Measurements from ENCODE around the gene AQP5.

DNA sequence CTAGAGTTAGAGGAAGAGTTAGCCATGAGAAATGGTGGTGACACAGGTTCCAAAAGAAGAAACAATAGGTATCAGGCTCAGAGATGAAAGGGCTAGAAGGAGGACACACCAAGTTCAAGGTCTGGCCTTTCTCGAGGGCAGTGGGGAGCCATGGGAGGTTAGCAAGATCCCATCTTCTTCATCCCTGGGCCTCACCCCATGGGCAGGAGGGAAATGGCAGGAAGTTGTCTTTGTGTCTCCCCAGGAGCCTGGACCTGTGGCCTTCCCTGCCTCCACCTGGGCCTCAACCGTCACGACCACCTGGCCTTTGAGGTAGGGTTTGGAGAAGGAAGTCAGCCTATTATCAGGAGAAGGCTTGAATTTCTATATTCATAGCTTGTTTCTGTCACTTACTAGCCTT is 17.0 kb upstream of the AQP5 start:
- no peak for TF ChIP-seq TCF12 (IDR thresholded peaks at IDR 0.05; ENCODE audit: low read depth)
- TF ChIP-seq CEBPB (IDR thresholded peaks at IDR 0.05): no peak
- TF ChIP-seq EP300 (IDR thresholded peaks at IDR 0.05; ENCODE audit: borderline replicate concordance): no peak
- no peak for TF ChIP-seq YY1 (IDR thresholded peaks at IDR 0.05; ENCODE audit: low read depth)
- no peak for TF ChIP-seq TAF1 (IDR thresholded peaks at IDR 0.05; ENCODE audit: low read depth)
- TF ChIP-seq ZBTB7A (IDR thresholded peaks at IDR 0.05; ENCODE audit: low read depth): no peak
- TF ChIP-seq, protein P1, sequence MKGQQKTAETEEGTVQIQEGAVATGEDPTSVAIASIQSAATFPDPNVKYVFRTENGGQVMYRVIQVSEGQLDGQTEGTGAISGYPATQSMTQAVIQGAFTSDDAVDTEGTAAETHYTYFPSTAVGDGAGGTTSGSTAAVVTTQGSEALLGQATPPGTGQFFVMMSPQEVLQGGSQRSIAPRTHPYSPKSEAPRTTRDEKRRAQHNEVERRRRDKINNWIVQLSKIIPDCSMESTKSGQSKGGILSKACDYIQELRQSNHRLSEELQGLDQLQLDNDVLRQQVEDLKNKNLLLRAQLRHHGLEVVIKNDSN (IDR thresholded peaks at IDR 0.05): no peak

Data from Ishikawa (cell line).